HEK293 (cell line): ENCODE results near the gene CDC37L1.
A peak's percentile ranks its signal among the peaks of the same experiment; 100 is the strongest.

ENCODE experiments used
- CTCF ChIA-PET: fragments of 350-600 bp; formaldehyde crosslinking; extraction: SDS; loops from one replicate; lab custom pipeline; 2021; ENCODE audit warnings: antibody characterized with exemption; lab: Yijun Ruan, JAX
- POLR2A ChIA-PET: fragments of 300-600 bp; formaldehyde crosslinking; extraction: SDS; loops from one replicate; lab custom pipeline; 2020; ENCODE audit warnings: antibody characterized with exemption, inconsistent platforms; lab: Yijun Ruan, JAX
- H3K27ac ChIP-seq: fragments of 200-500 bp; sonication (Bioruptor generic); 2 replicates; pipeline ENCODE4 v1.5.1; 2014; ENCODE audit warnings: low read depth, low read length, control low read depth, inconsistent platforms; ENCODE audit errors: extremely low read depth
- H3K36me3 ChIP-seq, 2 experiments: fragments of 200-500 bp in 1 of 2; sonication (Bioruptor generic) in 1 of 2; 1 replicate in 1 of 2; 2 replicates in 1 of 2; pipeline ENCODE4 v1.5.1; 2014 to 2017; ENCODE audit warnings: inconsistent platforms in 2 of 2, low read length in 2 of 2; ENCODE audit not compliant: control insufficient read depth in 2 of 2, insufficient read depth in 1 of 2
- H3K4me1 ChIP-seq: fragments of 200-500 bp; sonication (Bioruptor generic); 2 replicates; pipeline ENCODE4 v1.5.1; 2014; ENCODE audit warnings: mild to moderate bottlenecking, low read length, inconsistent platforms; ENCODE audit not compliant: control insufficient read depth, insufficient read depth
- H3K4me3 ChIP-seq: 2 replicates; pipeline ENCODE4 v1.5.1; 2011; ENCODE audit warnings: low read depth, mild to moderate bottlenecking, control low read depth, low read length, moderate library complexity
- H3K9me3 ChIP-seq: fragments of 200-500 bp; sonication (Bioruptor generic); 2 replicates; pipeline ENCODE4 v1.5.1; 2014; ENCODE audit warnings: low read depth, low read length, inconsistent platforms; ENCODE audit not compliant: control insufficient read depth, insufficient read depth
- IKZF3 ChIP-seq: fragments of 450-650 bp; IDR thresholded peaks from 2 replicates; pipeline ENCODE4 v1.5.0; 2018; ENCODE audit warnings: missing biosample characterization, mild to moderate bottlenecking, missing genetic modification characterization, moderate library complexity
- KLF8 ChIP-seq: fragments of 450-650 bp; formaldehyde crosslinking; IDR thresholded peaks from 2 replicates; pipeline ENCODE4 v1.5.1; 2016; ENCODE audit warnings: missing biosample characterization, missing genetic modification characterization
- PRDM1 ChIP-seq: fragments of 450-650 bp; formaldehyde crosslinking; IDR thresholded peaks from 2 replicates; pipeline ENCODE4; 2016; ENCODE audit warnings: missing biosample characterization, missing genetic modification characterization
- TRIM28 ChIP-seq: IDR thresholded peaks from 2 replicates; pipeline ENCODE4 v1.6.1; 2011; ENCODE audit warnings: low read length, control low read depth, borderline replicate concordance
- TSHZ1 ChIP-seq: fragments of 450-650 bp; formaldehyde crosslinking; IDR thresholded peaks from 2 replicates; pipeline ENCODE4 v1.5.1; 2016; ENCODE audit warnings: missing biosample characterization, missing genetic modification characterization, borderline replicate concordance
- YY1 ChIP-seq: fragments of 450-650 bp; formaldehyde crosslinking; IDR thresholded peaks from 2 replicates; pipeline ENCODE4 v1.5.1; 2018; ENCODE audit warnings: missing biosample characterization, missing genetic modification characterization
- ZBTB1 ChIP-seq: fragments of 450-650 bp; formaldehyde crosslinking; IDR thresholded peaks from 2 replicates; pipeline ENCODE4 v1.5.1; 2016; ENCODE audit warnings: missing biosample characterization, missing genetic modification characterization
- ZFP69B ChIP-seq: fragments of 450-650 bp; formaldehyde crosslinking; IDR thresholded peaks from 2 replicates; pipeline ENCODE4 v1.5.1; 2016; ENCODE audit warnings: missing biosample characterization, missing genetic modification characterization
- ZNF155 ChIP-seq: fragments of 450-650 bp; formaldehyde crosslinking; IDR thresholded peaks from 2 replicates; pipeline ENCODE4 v1.5.1; 2016; ENCODE audit warnings: missing biosample characterization, missing genetic modification characterization
- ZNF341 ChIP-seq: fragments of 450-650 bp; formaldehyde crosslinking; IDR thresholded peaks from 2 replicates; pipeline ENCODE4; 2016; ENCODE audit warnings: low read depth, missing biosample characterization, missing genetic modification characterization
- ZNF394 ChIP-seq: fragments of 450-650 bp; formaldehyde crosslinking; IDR thresholded peaks from 2 replicates; pipeline ENCODE4 v1.5.1; 2016; ENCODE audit warnings: missing biosample characterization, missing genetic modification characterization, mild to moderate bottlenecking, moderate library complexity, borderline replicate concordance
- ZNF610 ChIP-seq: fragments of 450-650 bp; formaldehyde crosslinking; IDR thresholded peaks from 2 replicates; pipeline ENCODE4 v1.5.1; 2016; ENCODE audit warnings: missing biosample characterization, missing genetic modification characterization, borderline replicate concordance
- ZNF624 ChIP-seq: fragments of 450-650 bp; formaldehyde crosslinking; IDR thresholded peaks from 2 replicates; pipeline ENCODE4 v1.5.1; 2017; ENCODE audit warnings: missing biosample characterization, missing genetic modification characterization
- ZNF830 ChIP-seq: fragments of 450-650 bp; IDR thresholded peaks from 2 replicates; pipeline ENCODE4 v1.5.0; 2018; ENCODE audit warnings: missing biosample characterization, missing genetic modification characterization, low read depth, mild to moderate bottlenecking, moderate library complexity
- TF ChIP-seq, protein P1 (sequence below): fragments of 450-650 bp; formaldehyde crosslinking; optimal IDR thresholded peaks from 2 replicates; pipeline ENCODE3; 2016; ENCODE audit warnings: missing biosample characterization, mild to moderate bottlenecking, missing genetic modification characterization
- TF ChIP-seq, protein P2 (sequence below): fragments of 450-650 bp; formaldehyde crosslinking; IDR thresholded peaks from 2 replicates; pipeline ENCODE4 v1.5.1; 2016; ENCODE audit warnings: missing biosample characterization, missing genetic modification characterization

The CDC37L1 gene

DNA sequence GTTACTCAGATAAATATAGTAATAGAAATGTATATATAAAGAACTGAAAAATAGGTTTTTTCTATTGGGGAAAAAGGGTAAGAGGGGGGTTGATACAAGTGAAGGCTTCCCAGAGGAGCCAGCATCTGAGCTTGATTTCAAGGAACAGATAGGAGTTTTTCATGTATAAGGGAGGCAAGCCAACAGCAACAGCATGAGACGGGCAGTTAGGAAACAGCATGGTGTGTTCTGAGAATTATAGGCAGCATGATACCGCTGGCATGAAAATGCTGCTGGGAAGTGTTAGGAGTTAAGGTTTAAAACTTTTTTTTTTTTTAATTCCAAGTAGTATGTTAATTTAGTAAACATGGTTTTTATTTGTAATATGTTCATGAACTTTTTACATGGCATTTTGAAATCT, 9.7 kb downstream of the CDC37L1 start:
- H3K27ac ChIP-seq = no peak overlapping the region
- TF ChIP-seq ZNF624 (tag by site-specific recombination) (no peak), TSHZ1 (no peak), ZBTB1 (tag by site-specific recombination) (no peak), KLF8 (tag by site-specific recombination) (no peak), ZNF830 (tag by site-specific recombination) (no peak), ZNF610 (tag by site-specific recombination) (no peak), IKZF3 (tag by site-specific recombination) (no peak), ZNF394 (tag by site-specific recombination) (no peak), ZFP69B (no peak), ZNF155 (no peak), TRIM28 (no peak), YY1 (tag by site-specific recombination) (no peak)
- TF ChIP-seq, protein P1, sequence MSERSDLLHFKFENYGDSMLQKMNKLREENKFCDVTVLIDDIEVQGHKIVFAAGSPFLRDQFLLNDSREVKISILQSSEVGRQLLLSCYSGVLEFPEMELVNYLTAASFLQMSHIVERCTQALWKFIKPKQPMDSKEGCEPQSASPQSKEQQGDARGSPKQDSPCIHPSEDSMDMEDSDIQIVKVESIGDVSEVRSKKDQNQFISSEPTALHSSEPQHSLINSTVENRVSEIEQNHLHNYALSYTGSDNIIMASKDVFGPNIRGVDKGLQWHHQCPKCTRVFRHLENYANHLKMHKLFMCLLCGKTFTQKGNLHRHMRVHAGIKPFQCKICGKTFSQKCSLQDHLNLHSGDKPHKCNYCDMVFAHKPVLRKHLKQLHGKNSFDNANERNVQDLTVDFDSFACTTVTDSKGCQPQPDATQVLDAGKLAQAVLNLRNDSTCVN (tag by site-specific recombination) = no peak
- TF ChIP-seq, protein P2, sequence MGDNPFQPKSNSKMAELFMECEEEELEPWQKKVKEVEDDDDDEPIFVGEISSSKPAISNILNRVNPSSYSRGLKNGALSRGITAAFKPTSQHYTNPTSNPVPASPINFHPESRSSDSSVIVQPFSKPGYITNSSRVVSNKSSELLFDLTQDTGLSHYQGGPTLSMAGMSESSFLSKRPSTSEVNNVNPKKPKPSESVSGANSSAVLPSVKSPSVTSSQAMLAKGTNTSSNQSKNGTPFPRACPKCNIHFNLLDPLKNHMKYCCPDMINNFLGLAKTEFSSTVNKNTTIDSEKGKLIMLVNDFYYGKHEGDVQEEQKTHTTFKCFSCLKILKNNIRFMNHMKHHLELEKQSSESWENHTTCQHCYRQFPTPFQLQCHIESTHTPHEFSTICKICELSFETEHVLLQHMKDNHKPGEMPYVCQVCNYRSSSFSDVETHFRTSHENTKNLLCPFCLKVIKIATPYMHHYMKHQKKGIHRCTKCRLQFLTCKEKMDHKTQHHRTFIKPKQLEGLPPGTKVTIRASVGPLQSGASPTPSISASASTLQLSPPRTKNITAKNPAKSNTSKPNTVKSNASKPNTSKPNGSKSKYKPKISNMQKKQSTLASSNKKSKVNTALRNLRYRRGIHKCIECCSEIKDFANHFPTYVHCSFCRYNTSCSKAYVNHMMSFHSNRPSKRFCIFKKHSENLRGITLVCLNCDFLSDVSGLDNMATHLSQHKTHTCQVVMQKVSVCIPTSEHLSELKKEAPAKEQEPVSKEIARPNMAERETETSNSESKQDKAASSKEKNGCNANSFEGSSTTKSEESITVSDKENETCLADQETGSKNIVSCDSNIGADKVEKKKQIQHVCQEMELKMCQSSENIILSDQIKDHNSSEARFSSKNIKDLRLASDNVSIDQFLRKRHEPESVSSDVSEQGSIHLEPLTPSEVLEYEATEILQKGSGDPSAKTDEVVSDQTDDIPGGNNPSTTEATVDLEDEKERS (tag by site-specific recombination) = no peak
- TF ChIP-seq, all 188 proteins: peak for 0
- Histone ChIP-seq H3K9me3 (no peaks in the 10 kb centered on the region), H3K4me1 (no peaks in the 10 kb centered on the region; the same call in 1 of the 2 replicates), H3K36me3 (peaks cover 10 to 34% of the 10 kb centered on the region in 2 experiments), H3K4me3 (no peak overlapping the region)
- ChIA-PET POLR2A (no interaction called here), CTCF (no interaction called here)

DNA sequence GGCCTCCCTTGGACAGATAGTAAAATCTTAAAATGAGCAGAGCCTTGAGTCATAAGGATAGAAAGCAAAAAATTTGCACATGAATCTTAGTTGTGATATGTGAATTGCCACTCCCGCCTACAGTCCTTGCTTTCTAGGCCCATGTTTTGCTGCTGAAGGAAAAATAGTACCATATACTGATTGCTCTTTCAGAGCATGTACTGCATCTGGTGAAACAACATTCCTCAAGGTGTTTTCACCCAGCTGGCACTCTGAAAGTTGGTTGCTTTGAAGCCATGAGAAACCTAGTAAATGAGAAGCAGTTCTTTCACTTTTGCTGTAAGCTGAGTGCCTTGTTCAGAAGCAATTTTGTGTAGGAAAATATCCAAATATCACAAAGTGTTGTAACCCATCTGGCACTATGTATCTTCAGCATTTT, 10.3 kb downstream of the CDC37L1 start:
- Histone ChIP-seq H3K9me3 (no peaks in the 10 kb centered on the region), H3K36me3 (peaks cover 10 to 35% of the 10 kb centered on the region in 2 experiments), H3K4me3 (no peak overlapping the region), H3K27ac (no peak overlapping the region), H3K4me1 (no peaks in the 10 kb centered on the region; the same call in 1 of the 2 replicates)
- POLR2A ChIA-PET = no interaction called here
- CTCF ChIA-PET = interaction anchor here (0.6 kb wide), 1 partner anchor 991 kb away, joined by 5 read pairs; no protein-coding TSS in a partner anchor
- TF ChIP-seq PRDM1 (tag by site-specific recombination) = peak; percentile 26; the same call in 1 of the 2 replicates
- no peak for TF ChIP-seq ZNF341
